ENCODE results near the gene CD3E. TPM values are rescaled to one million over a fixed set of nuclear protein-coding genes. Genes with fewer than 3 reads are reported as not detected.

CD3E gene
- total RNA-seq, 1 donor from 2014 or later, result not detected

- Histone ChIP-seq H2AFZ (replicated peaks) (peak overlapping the region; percentile 37), H3K4me3 (no peak overlapping the region), H3K4me1 (no peaks in the 10 kb centered on the region), H3K4me2 (no peak overlapping the region), H3K27me3 (peaks cover 30% of the 10 kb centered on the region), H3K79me2 (ENCODE audit: low read depth) (no peaks in the 10 kb centered on the region), H3K36me3 (no peaks in the 10 kb centered on the region), H3K27ac (no peak overlapping the region), H3F3A (ENCODE audit: low read depth) (no peaks in the 10 kb centered on the region), H3K9ac (no peak overlapping the region), H4K20me1 (ENCODE audit: low read depth) (no peaks in the 10 kb centered on the region), H3K9me3 (ENCODE audit: low read depth) (no peaks in the 10 kb centered on the region)
- H3K36me3 Mint-ChIP-seq, result no peaks in the 10 kb centered on the region
- H3K4me1 Mint-ChIP-seq, result no peaks in the 10 kb centered on the region
- H3K9me3 Mint-ChIP-seq, result no peaks in the 10 kb centered on the region
- TF ChIP-seq, protein P1, sequence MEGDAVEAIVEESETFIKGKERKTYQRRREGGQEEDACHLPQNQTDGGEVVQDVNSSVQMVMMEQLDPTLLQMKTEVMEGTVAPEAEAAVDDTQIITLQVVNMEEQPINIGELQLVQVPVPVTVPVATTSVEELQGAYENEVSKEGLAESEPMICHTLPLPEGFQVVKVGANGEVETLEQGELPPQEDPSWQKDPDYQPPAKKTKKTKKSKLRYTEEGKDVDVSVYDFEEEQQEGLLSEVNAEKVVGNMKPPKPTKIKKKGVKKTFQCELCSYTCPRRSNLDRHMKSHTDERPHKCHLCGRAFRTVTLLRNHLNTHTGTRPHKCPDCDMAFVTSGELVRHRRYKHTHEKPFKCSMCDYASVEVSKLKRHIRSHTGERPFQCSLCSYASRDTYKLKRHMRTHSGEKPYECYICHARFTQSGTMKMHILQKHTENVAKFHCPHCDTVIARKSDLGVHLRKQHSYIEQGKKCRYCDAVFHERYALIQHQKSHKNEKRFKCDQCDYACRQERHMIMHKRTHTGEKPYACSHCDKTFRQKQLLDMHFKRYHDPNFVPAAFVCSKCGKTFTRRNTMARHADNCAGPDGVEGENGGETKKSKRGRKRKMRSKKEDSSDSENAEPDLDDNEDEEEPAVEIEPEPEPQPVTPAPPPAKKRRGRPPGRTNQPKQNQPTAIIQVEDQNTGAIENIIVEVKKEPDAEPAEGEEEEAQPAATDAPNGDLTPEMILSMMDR (IDR thresholded peaks at IDR 0.05), result peak; percentile 63
- no peak for TF ChIP-seq EZH2 (IDR thresholded peaks at IDR 0.05)
- H3K27ac Mint-ChIP-seq, result no peak overlapping the region
- H3K4me3 Mint-ChIP-seq, result no peak overlapping the region
- peak; percentile 40 for DNase-seq (ENCODE audit: low spot score)
- no peaks in the 10 kb centered on the region for H3K27me3 Mint-ChIP-seq (ENCODE audit: insufficient read depth, low read depth)
Observed at GRCh38 chr11:118295815-118296454, 8.6 kb upstream of the CD3E start.

DNA sequence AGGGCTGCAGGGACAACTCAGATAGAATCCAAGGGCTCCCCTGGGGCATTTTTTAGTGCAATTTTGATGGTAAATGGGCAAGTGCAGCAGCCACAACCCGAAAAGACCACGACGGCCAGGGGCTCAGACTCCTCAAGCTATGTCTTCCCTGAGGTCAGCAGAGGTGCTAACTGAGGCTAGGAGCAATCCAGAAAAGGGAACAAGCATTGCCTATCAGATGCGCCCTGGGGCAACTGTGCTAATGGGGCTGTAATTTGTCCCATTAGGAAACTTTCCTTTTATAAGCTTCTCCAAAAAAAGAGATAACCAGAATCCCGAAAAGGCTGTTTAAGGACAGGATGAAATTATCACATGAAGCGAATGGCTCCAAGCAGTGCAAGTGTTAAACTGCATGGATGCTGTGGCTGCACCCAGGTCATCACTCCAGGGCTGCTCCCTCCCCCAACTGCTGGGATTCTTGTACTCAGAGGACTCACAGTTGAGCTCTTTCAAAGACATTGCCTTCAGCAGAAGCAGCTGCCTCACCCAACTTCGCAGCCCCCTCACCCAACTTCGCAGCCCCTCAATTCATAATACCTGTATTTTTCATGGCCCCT is 2.8 kb upstream of the CD3E start:
- Histone ChIP-seq H3K79me2 (ENCODE audit: low read depth) (no peaks in the 10 kb centered on the region), H3K9me3 (ENCODE audit: low read depth) (no peaks in the 10 kb centered on the region), H3K4me2 (no peak overlapping the region), H3K36me3 (no peaks in the 10 kb centered on the region), H3K4me3 (no peak overlapping the region), H3K27me3 (peaks cover 6% of the 10 kb centered on the region), H3K4me1 (no peaks in the 10 kb centered on the region), H3K9ac (no peak overlapping the region), H3K27ac (no peak overlapping the region), H2AFZ (replicated peaks) (peak overlapping the region; percentile 8), H3F3A (ENCODE audit: low read depth) (no peaks in the 10 kb centered on the region), H4K20me1 (ENCODE audit: low read depth) (no peaks in the 10 kb centered on the region)
- no peaks in the 10 kb centered on the region for H3K9me3 Mint-ChIP-seq
- peaks cover 8% of the 10 kb centered on the region for H3K27me3 Mint-ChIP-seq (ENCODE audit: insufficient read depth, low read depth)
- DNase-seq (ENCODE audit: low spot score), result no peak
- H3K27ac Mint-ChIP-seq, result no peak overlapping the region
- H3K4me3 Mint-ChIP-seq, result no peak overlapping the region
- TF ChIP-seq EZH2phosphoT487 (IDR thresholded peaks at IDR 0.05) (no peak), EZH2 (IDR thresholded peaks at IDR 0.05) (no peak)
- TF ChIP-seq, protein P1 (IDR thresholded peaks at IDR 0.05), result no peak
- peaks cover 4% of the 10 kb centered on the region for H3K4me1 Mint-ChIP-seq
- H3K36me3 Mint-ChIP-seq, result no peaks in the 10 kb centered on the region

DNA sequence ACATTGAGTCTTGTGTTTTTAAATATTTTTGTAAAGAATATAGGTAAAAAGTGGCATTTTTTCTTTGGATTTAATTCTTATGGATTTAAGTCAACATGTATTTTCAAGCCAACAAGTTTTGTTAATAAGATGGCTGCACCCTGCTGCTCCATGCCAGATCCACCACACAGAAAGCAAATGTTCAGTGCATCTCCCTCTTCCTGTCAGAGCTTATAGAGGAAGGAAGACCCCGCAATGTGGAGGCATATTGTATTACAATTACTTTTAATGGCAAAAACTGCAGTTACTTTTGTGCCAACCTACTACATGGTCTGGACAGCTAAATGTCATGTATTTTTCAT is 333 bp upstream of the CD3E start:
- peaks cover 4% of the 10 kb centered on the region for H3K4me1 Mint-ChIP-seq

More for the DNA sequence above, 333 bp upstream of the CD3E start:
- Mint-ChIP-seq H3K9me3 (no peaks in the 10 kb centered on the region), H3K36me3 (no peaks in the 10 kb centered on the region), H3K4me3 (no peak overlapping the region), H3K27me3 (ENCODE audit: insufficient read depth, low read depth) (peaks cover 10% of the 10 kb centered on the region), H3K27ac (no peak overlapping the region)
- TF ChIP-seq, protein P1 (IDR thresholded peaks at IDR 0.05), result no peak
- TF ChIP-seq EZH2phosphoT487 (IDR thresholded peaks at IDR 0.05) (no peak), EZH2 (IDR thresholded peaks at IDR 0.05) (no peak)
- Histone ChIP-seq H3K79me2 (ENCODE audit: low read depth) (no peaks in the 10 kb centered on the region), H3K36me3 (no peaks in the 10 kb centered on the region), H3K9ac (no peak overlapping the region), H3K4me2 (no peak overlapping the region), H3K9me3 (ENCODE audit: low read depth) (no peaks in the 10 kb centered on the region), H3K27me3 (peaks cover 6% of the 10 kb centered on the region), H3F3A (ENCODE audit: low read depth) (no peaks in the 10 kb centered on the region), H3K27ac (no peak overlapping the region), H2AFZ (replicated peaks) (no peak overlapping the region), H3K4me3 (no peak overlapping the region), H3K4me1 (no peaks in the 10 kb centered on the region), H4K20me1 (ENCODE audit: low read depth) (no peaks in the 10 kb centered on the region)
- no peak for DNase-seq (ENCODE audit: low spot score)

Data from neural progenitor cell (in vitro differentiated cells).